IPS-NIHi11 (cell line): ENCODE data around the gene CHID1.

ENCODE experiments used
- DNase-seq: peaks from one replicate; pipeline ENCODE4 v3.0.0; 2012; ENCODE audit warnings: mixed read lengths, low spot score

The CHID1 gene

GRCh38 chr11:823441-824291 lies 86.9 kb downstream of the CHID1 start:
- DNase-seq, result no peak

- no peak for DNase-seq
These were observed 88.9 kb downstream of the CHID1 start for GRCh38 chr11:821512-822371.

GRCh38 chr11:820655-821511 lies 89.7 kb downstream of the CHID1 start:
- no peak for DNase-seq

GRCh38 chr11:819943-820649 lies 90.5 kb downstream of the CHID1 start:
- peak; percentile 81 for DNase-seq

- DNase-seq, result peak; percentile 94
These were observed 91.3 kb downstream of the CHID1 start for GRCh38 chr11:819129-819931.

GRCh38 chr11:818396-819128 lies 92.0 kb downstream of the CHID1 start, which contains the start of gene PNPLA2:
Gene PNPLA2 (plus strand): TSS chr11:818914. CDS start chr11:819719, 805 bp downstream.
- DNase-seq, result no peak
